Chondrocyte (in vitro differentiated cells): ENCODE data around the gene BSCL2. TPM values are rescaled to one million over a fixed set of nuclear protein-coding genes. Genes with fewer than 3 reads are reported as not detected.

Source experiments
- DNase-seq: peaks from one replicate; pipeline ENCODE4 v3.0.0; 2021; ENCODE audit warnings: mixed read lengths, low spot score
- H3K27ac Mint-ChIP-seq: one replicate; pipeline ENCODE4 v1.8.0; 2021; ENCODE audit warnings: mild to moderate bottlenecking, moderate library complexity, mixed read lengths; ENCODE audit not compliant: unreplicated experiment
- H3K27me3 Mint-ChIP-seq: 2 replicates; pipeline ENCODE4 v1.8.0; 2021; ENCODE audit warnings: low read depth, mixed read lengths
- H3K36me3 Mint-ChIP-seq: 2 replicates; pipeline ENCODE4 v1.8.0; 2021; ENCODE audit warnings: low read depth, mixed read lengths
- H3K4me1 Mint-ChIP-seq: 2 replicates; pipeline ENCODE4 v1.8.0; 2021; ENCODE audit warnings: low read depth, mild to moderate bottlenecking, mixed read lengths
- H3K4me3 Mint-ChIP-seq: one replicate; pipeline ENCODE4 v1.8.0; 2021; ENCODE audit warnings: mild to moderate bottlenecking, moderate library complexity, mixed read lengths; ENCODE audit not compliant: unreplicated experiment
- H3K9me3 Mint-ChIP-seq: 2 replicates; pipeline ENCODE4 v1.8.0; 2021; ENCODE audit warnings: low read depth, mixed read lengths
- CTCF ChIP-seq: fragments of 200-600 bp; sonication (generic); IDR thresholded peaks from 2 replicates; pipeline ENCODE4 v1.5.0; 2021; ENCODE audit warnings: antibody characterized with exemption, mild to moderate bottlenecking, moderate library complexity
- total RNA-seq: library from RNA; stranded (reverse); gene quantifications from 3 replicates; pipeline ENCODE4 v1.2.1, GENCODE V29; 2021

Gene BSCL2
- total RNA-seq, 1 donor from 2014 or later = 43.2 TPM

DNA sequence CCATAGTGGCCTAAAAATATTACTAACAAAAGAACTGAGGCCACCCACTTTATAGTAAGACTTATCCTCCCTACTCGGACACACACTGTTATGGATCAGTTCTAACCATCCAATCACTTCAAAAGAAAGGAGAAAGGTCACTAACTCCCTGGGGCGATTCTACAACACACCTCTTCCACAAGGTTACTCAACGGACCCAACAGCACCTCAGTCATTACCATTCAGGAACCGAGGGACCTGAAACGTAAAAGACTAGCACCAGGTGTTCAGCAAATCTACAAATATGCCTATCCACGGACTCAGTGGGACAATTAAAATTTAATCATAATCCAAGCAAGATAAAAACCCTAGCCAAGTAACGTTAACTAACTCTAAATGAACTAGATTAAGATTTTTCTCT is 18.4 kb upstream of the BSCL2 start:
- Mint-ChIP-seq H3K27me3 (no peaks in the 10 kb centered on the region), H3K9me3 (no peaks in the 10 kb centered on the region), H3K4me1 (peaks cover 49% of the 10 kb centered on the region), H3K36me3 (peaks cover 30% of the 10 kb centered on the region), H3K27ac (peak overlapping the region; percentile 98), H3K4me3 (peak overlapping the region; percentile 96)
- TF ChIP-seq CTCF = no peak
- DNase-seq = no peak

- peaks cover 38% of the 10 kb centered on the region for H3K36me3 Mint-ChIP-seq
Observed at GRCh38 chr11:62724171-62724570, 16.9 kb upstream of the BSCL2 start.

GRCh38 chr11:62721994-62722393 is 14.8 kb upstream of the BSCL2 start:
- Mint-ChIP-seq H3K4me1 (peaks cover 37% of the 10 kb centered on the region), H3K36me3 (peaks cover 46% of the 10 kb centered on the region), H3K27me3 (no peaks in the 10 kb centered on the region), H3K27ac (peak overlapping the region; percentile 52), H3K9me3 (no peaks in the 10 kb centered on the region), H3K4me3 (no peak overlapping the region)
- TF ChIP-seq CTCF = peak; percentile 52
- no peak for DNase-seq

More at GRCh38 chr11:62724171-62724570, 16.9 kb upstream of the BSCL2 start:
- Mint-ChIP-seq H3K4me3 (peak overlapping the region; percentile 96), H3K9me3 (no peaks in the 10 kb centered on the region), H3K27ac (peak overlapping the region; percentile 98), H3K4me1 (peaks cover 38% of the 10 kb centered on the region), H3K27me3 (no peaks in the 10 kb centered on the region)
- DNase-seq = no peak
- TF ChIP-seq CTCF = no peak

- Mint-ChIP-seq H3K9me3 (no peaks in the 10 kb centered on the region), H3K4me1 (peaks cover 26% of the 10 kb centered on the region), H3K4me3 (no peak overlapping the region), H3K36me3 (peaks cover 61% of the 10 kb centered on the region), H3K27ac (peak overlapping the region; percentile 59), H3K27me3 (no peaks in the 10 kb centered on the region)
- no peak for TF ChIP-seq CTCF
- DNase-seq = no peak
Observed at GRCh38 chr11:62719302-62719978, 12.2 kb upstream of the BSCL2 start.

DNA sequence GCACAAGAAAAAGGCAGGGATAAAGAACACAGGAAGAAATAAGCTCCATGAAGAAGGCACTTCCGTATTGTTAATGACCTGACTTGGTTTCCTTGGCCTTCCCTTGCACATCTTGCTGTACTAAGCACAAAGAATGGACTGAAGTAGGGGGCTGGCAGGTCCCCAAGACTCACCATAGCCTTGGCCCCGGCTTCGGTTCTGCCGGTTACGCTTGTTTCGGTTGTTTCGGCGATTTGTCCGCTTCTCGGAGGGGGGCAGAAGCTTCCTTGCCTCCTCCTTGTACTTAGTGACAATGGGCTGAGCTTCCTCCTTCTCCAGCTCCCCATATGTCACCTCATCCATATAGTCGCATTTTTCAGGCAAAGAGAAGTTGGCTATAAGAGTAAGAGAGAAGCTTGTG is 9.6 kb upstream of the BSCL2 start:
- Mint-ChIP-seq H3K9me3 (no peaks in the 10 kb centered on the region), H3K4me1 (peaks cover 10% of the 10 kb centered on the region), H3K4me3 (no peak overlapping the region), H3K36me3 (peaks cover 54% of the 10 kb centered on the region), H3K27me3 (no peaks in the 10 kb centered on the region), H3K27ac (no peak overlapping the region)
- DNase-seq = peak; percentile 58
- no peak for TF ChIP-seq CTCF
